Endothelial cell of umbilical vein (primary cell): ENCODE results near the gene TNFRSF1B. TPM values are rescaled to one million over a fixed set of nuclear protein-coding genes. Genes with fewer than 3 reads are reported as not detected.

Source experiments
- BruUV-seq: library from RNA; stranded (reverse); fragments of 400-500 nt; replicated peaks from 2 replicates; lab custom pipeline; 2021; lab: Mats Ljungman, UMichigan
- CTCF ChIA-PET: fragments of 300-600, 350-600 bp; sonication (Branson Sonifier 250); formaldehyde crosslinking; loops from one replicate; lab custom pipeline; 2021; ENCODE audit warnings: antibody characterized with exemption, inconsistent platforms; lab: Charles Lee
- POLR2A ChIA-PET: fragments of 300-600, 350-600 bp; sonication (Branson Sonifier 250); formaldehyde crosslinking; loops from one replicate; lab custom pipeline; 2021; ENCODE audit warnings: antibody characterized with exemption, inconsistent platforms; lab: Charles Lee
- DNase-seq: peaks from one replicate; pipeline ENCODE4 v3.0.0-alpha.2; 2011; ENCODE audit warnings: low read depth, low spot score
- FAIRE-seq: peaks from 2 replicates; lab custom pipeline; 2011; peaks lifted over from hg19 to GRCh38; lab: Jason Lieb, UNC
- H2AFZ ChIP-seq: 2 replicates; pipeline ENCODE4 v1.6.0; 2012; ENCODE audit warnings: low read depth, low read length, control low read depth, inconsistent platforms
- H3K27ac ChIP-seq: 2 replicates; pipeline ENCODE4 v1.5.1; 2011; ENCODE audit warnings: low read depth, mild to moderate bottlenecking, control low read depth, low read length, moderate library complexity; ENCODE audit not compliant: insufficient read depth
- H3K27me3 ChIP-seq, 2 experiments: 2 replicates each; pipeline versions ENCODE4 v1.6.0 to v1.6.1; 2011; ENCODE audit warnings: low read length in 2 of 2, mixed read lengths in 1 of 2; ENCODE audit not compliant: control insufficient read depth in 2 of 2, insufficient read depth in 2 of 2
- H3K36me3 ChIP-seq, 2 experiments: 2 replicates in 1 of 2; 3 replicates in 1 of 2; pipeline ENCODE4 v1.5.1; 2011; ENCODE audit warnings: low read length in 2 of 2, mild to moderate bottlenecking in 1 of 2, moderate library complexity in 1 of 2; ENCODE audit not compliant: control insufficient read depth in 2 of 2, insufficient read depth in 2 of 2; ENCODE audit errors: extremely low read depth in 1 of 2
- H3K4me1 ChIP-seq: 3 replicates; pipeline ENCODE4 v1.5.1; 2011; ENCODE audit warnings: mild to moderate bottlenecking, low read length; ENCODE audit not compliant: control insufficient read depth, insufficient read depth; ENCODE audit errors: extremely low read depth
- H3K4me2 ChIP-seq: 2 replicates; pipeline ENCODE4 v1.6.1; 2011; ENCODE audit warnings: low read length, control low read depth, mixed read lengths; ENCODE audit not compliant: insufficient read depth
- H3K4me3 ChIP-seq, 3 experiments: fragments of 200-600 bp in 1 of 3; sonication (generic), shearing (Covaris generic) in 1 of 3; replicated peaks in 1 of 3; 2 replicates each; pipeline ENCODE4 v1.5.1; 2011 to 2016; ENCODE audit warnings: control low read depth in 3 of 3, low read length in 3 of 3, mild to moderate bottlenecking in 2 of 3, inconsistent platforms in 1 of 3, low read depth in 1 of 3, moderate library complexity in 1 of 3; ENCODE audit not compliant: insufficient read depth in 1 of 3
- H3K79me2 ChIP-seq: 2 replicates; pipeline ENCODE4 v1.6.0; 2012; ENCODE audit warnings: low read length, inconsistent platforms; ENCODE audit not compliant: control insufficient read depth, insufficient read depth
- H3K9ac ChIP-seq: replicated peaks from 2 replicates; pipeline ENCODE3; 2011; ENCODE audit warnings: low read length, control low read depth; ENCODE audit not compliant: insufficient read depth; ENCODE audit errors: extremely low read depth
- H3K9me1 ChIP-seq: replicated peaks from 3 replicates; pipeline ENCODE4 v1.6.0; 2011; ENCODE audit warnings: mild to moderate bottlenecking, low read length; ENCODE audit not compliant: control insufficient read depth, insufficient read depth; ENCODE audit errors: extremely low read depth
- H3K9me3 ChIP-seq: replicated peaks from 2 replicates; pipeline ENCODE4 v1.5.1; 2012; ENCODE audit warnings: low read length, inconsistent platforms; ENCODE audit not compliant: control insufficient read depth, insufficient read depth
- H4K20me1 ChIP-seq: replicated peaks from 2 replicates; pipeline ENCODE3; 2011; ENCODE audit warnings: mild to moderate bottlenecking, low read length; ENCODE audit not compliant: control insufficient read depth, insufficient read depth; ENCODE audit errors: extremely low read depth
- CTCF ChIP-seq, 2 donors: IDR thresholded peaks; 1 replicate in 1 of 2; 2 replicates in 1 of 2; pipeline ENCODE4 v1.5.1; 2011; ENCODE audit warnings: low read length in 2 of 2, mild to moderate bottlenecking in 2 of 2, moderate library complexity in 2 of 2, control low read depth in 1 of 2, inconsistent platforms in 1 of 2, low read depth in 1 of 2; ENCODE audit not compliant: insufficient read depth in 1 of 2; ENCODE audit errors: extremely low read depth in 1 of 2
- EZH2 ChIP-seq: IDR thresholded peaks from 2 replicates; pipeline ENCODE4 v1.6.1; 2012; ENCODE audit warnings: borderline replicate concordance, low read depth, mild to moderate bottlenecking, moderate library complexity, low read length, inconsistent platforms; ENCODE audit not compliant: severe bottlenecking
- FOS ChIP-seq: IDR thresholded peaks from 2 replicates; pipeline ENCODE4 v1.6.1; 2011; ENCODE audit warnings: mild to moderate bottlenecking, low read length, moderate library complexity, borderline replicate concordance; ENCODE audit not compliant: insufficient read depth
- GATA2 ChIP-seq: IDR thresholded peaks from 2 replicates; pipeline ENCODE4 v1.7.0; 2011; ENCODE audit warnings: low read depth, mild to moderate bottlenecking, moderate library complexity, mixed read lengths, low read length; ENCODE audit not compliant: insufficient read length, insufficient read depth
- JUN ChIP-seq: IDR thresholded peaks from 2 replicates; pipeline ENCODE4 v1.6.1; 2011; ENCODE audit warnings: borderline replicate concordance, low read depth; ENCODE audit not compliant: insufficient read length, insufficient read depth
- MAX ChIP-seq: IDR thresholded peaks from 2 replicates; pipeline ENCODE4 v1.6.1; 2011; ENCODE audit not compliant: insufficient read depth, insufficient read length
- MYC ChIP-seq: IDR thresholded peaks from one replicate; pipeline ENCODE4 v1.6.1; 2011; ENCODE audit warnings: mild to moderate bottlenecking, low read depth, low read length
- POLR2A ChIP-seq: IDR thresholded peaks from 2 replicates; pipeline ENCODE4 v1.6.1; 2012; ENCODE audit warnings: low read depth, mild to moderate bottlenecking, control low read depth, low read length
- POLR2AphosphoS5 ChIP-seq: IDR thresholded peaks from 2 replicates; pipeline ENCODE4 v1.6.1; 2012; ENCODE audit warnings: low read depth, mild to moderate bottlenecking, control low read depth, low read length, moderate library complexity; ENCODE audit not compliant: insufficient read depth
- dilution Hi-C: fragments of 300-500 bp; cut with MboI; formaldehyde crosslinking; loops from one replicate; pipeline ENCODE4 v1.15.0; 2019; ENCODE audit warnings: low sequenced_read_pairs; ENCODE audit not compliant: extremely low pct_ligation_motif_present
- intact Hi-C: fragments of 100-400 bp; cut with micrococcal nuclease; formaldehyde crosslinking; loops from one replicate; pipeline ENCODE4 v1.10.0; 2022
- polyA plus RNA-seq, 4 experiments: library from polyadenylated mRNA; depleted of rRNA in 3 of 4; stranded (reverse) in 3 of 4; unstranded in 1 of 4; fragments of >200 nt; gene quantifications; 2 replicates each; pipeline versions ENCODE4 v1.2.1 to v1.2.3, GENCODE V29; 2011 to 2012; ENCODE audit warnings: missing spikeins in 1 of 4
- total RNA-seq: library from RNA; stranded (reverse); gene quantifications from 2 replicates; pipeline ENCODE4 v1.2.3, GENCODE V29; 2021

TNFRSF1B gene
- total and polyA plus RNA-seq, 2 donors (not counting 3 experiments of a cell fraction or from before 2014, with no cell fraction given), result 53.6 to 65.9 TPM

GRCh38 chr1:12152113-12152891 lies 14.5 kb upstream of the TNFRSF1B start:
- CTCF ChIA-PET, result interaction anchor here (1.1 to 2.7 kb wide), 4 partner anchors 13 to 73 kb away, joined by 3 to 10 read pairs (median 7); partner anchors contain the start of gene TNFRSF1B
- Histone ChIP-seq H3K4me1 (peaks cover 19% of the 10 kb centered on the region), H3K9me1 (no peaks in the 10 kb centered on the region), H4K20me1 (no peaks in the 10 kb centered on the region), H3K9ac (no peak overlapping the region), H3K27ac (no peak overlapping the region), H3K4me3 (no peak overlapping the region), H3K27me3 (no peaks in the 10 kb centered on the region), H3K36me3 (no peaks in the 10 kb centered on the region), H3K79me2 (no peaks in the 10 kb centered on the region), H3K9me3 (no peaks in the 10 kb centered on the region), H2AFZ (no peak overlapping the region), H3K4me2 (no peak overlapping the region)
- no peak for FAIRE-seq
- dilution Hi-C loops, result no loop called here
- no TSS peak for BruUV-seq
- no peak for DNase-seq
- TF ChIP-seq CTCF (IDR thresholded peaks at IDR 0.05; ENCODE audit: extremely low read depth in 1 of 2, insufficient read depth in 1 of 2, low read depth in 1 of 2, low read length in 2 of 2) (no peak), MAX (no peak), POLR2AphosphoS5 (no peak), JUN (no peak), GATA2 (no peak), EZH2 (no peak), MYC (no peak), FOS (no peak), POLR2A (no peak)
- intact Hi-C loops, result loop anchor here (2.0 kb wide), 1 partner anchor 26 kb away; no protein-coding TSS in a partner anchor
- POLR2A ChIA-PET, result no interaction called here
